GM23248 (cell line): ENCODE results near the gene CA5A. TPM values are rescaled to one million over a fixed set of nuclear protein-coding genes. Genes with fewer than 3 reads are reported as not detected.
"Not testable (repeated sequence)": the region's sequence is repeated elsewhere in the genome, so short reads cannot be mapped to it uniquely, and the experiment has no call there.

ENCODE experiments used
- DNase-seq: peaks from one replicate; pipeline ENCODE4 v3.0.0-alpha.2; 2015
- H2AFZ ChIP-seq: fragments of 200-600 bp; sonication (generic); 2 replicates; pipeline ENCODE4 v1.6.1; 2016; ENCODE audit warnings: antibody characterized with exemption
- H3F3A ChIP-seq: fragments of 200-600 bp; sonication (generic); 2 replicates; pipeline ENCODE4 v1.6.1; 2016; ENCODE audit warnings: mild to moderate bottlenecking, antibody characterized with exemption, mixed run types; ENCODE audit not compliant: insufficient read depth
- H3K27ac ChIP-seq: fragments of 200-600 bp; sonication (generic); 2 replicates; pipeline ENCODE4 v1.5.1; 2016; ENCODE audit warnings: mild to moderate bottlenecking
- H3K27me3 ChIP-seq: fragments of 200-600 bp; sonication (generic); replicated peaks from 2 replicates; pipeline ENCODE4 v1.6.1; 2016; ENCODE audit warnings: mild to moderate bottlenecking; ENCODE audit not compliant: insufficient read depth
- H3K36me3 ChIP-seq: fragments of 200-600 bp; sonication (generic); 2 replicates; pipeline ENCODE4 v1.6.1; 2016; ENCODE audit warnings: low read depth, mild to moderate bottlenecking
- H3K4me1 ChIP-seq: fragments of 200-600 bp; sonication (generic); 2 replicates; pipeline ENCODE4 v1.6.1; 2016; ENCODE audit warnings: mild to moderate bottlenecking; ENCODE audit not compliant: insufficient read depth
- H3K4me2 ChIP-seq: fragments of 200-600 bp; sonication (generic); one replicate; pipeline ENCODE4 v1.6.1; 2016; ENCODE audit warnings: mild to moderate bottlenecking; ENCODE audit not compliant: unreplicated experiment
- H3K4me3 ChIP-seq: fragments of 200-600 bp; sonication (generic); 2 replicates; pipeline ENCODE4 v1.5.1; 2016; ENCODE audit warnings: mild to moderate bottlenecking
- H3K79me2 ChIP-seq: fragments of 200-600 bp; sonication (generic); 2 replicates; pipeline ENCODE4 v1.6.1; 2016; ENCODE audit warnings: mild to moderate bottlenecking; ENCODE audit not compliant: insufficient read depth
- H3K9ac ChIP-seq: fragments of 200-600 bp; sonication (generic); 2 replicates; pipeline ENCODE4 v1.6.1; 2016; ENCODE audit warnings: mild to moderate bottlenecking
- H3K9me2 ChIP-seq: fragments of 200-600 bp; sonication (generic); 2 replicates; pipeline ENCODE4 v1.6.1; 2016; ENCODE audit warnings: mixed run types, mild to moderate bottlenecking, moderate library complexity; ENCODE audit not compliant: insufficient read depth
- H3K9me3 ChIP-seq: fragments of 200-600 bp; sonication (generic); one replicate; pipeline ENCODE4 v1.6.1; 2017; ENCODE audit warnings: low read depth
- H4K20me1 ChIP-seq: fragments of 200-600 bp; sonication (generic); 2 replicates; pipeline ENCODE4 v1.6.0; 2016; ENCODE audit not compliant: insufficient read depth
- EZH2 ChIP-seq: fragments of 200-600 bp; sonication (generic); IDR thresholded peaks from 2 replicates; pipeline ENCODE4 v1.6.1; 2018; ENCODE audit warnings: antibody characterized with exemption, mild to moderate bottlenecking; ENCODE audit not compliant: insufficient read depth, poor library complexity, severe bottlenecking
- EZH2phosphoT487 ChIP-seq: fragments of 200-600 bp; sonication (generic); IDR thresholded peaks from 2 replicates; pipeline ENCODE4 v1.6.1; 2018; ENCODE audit warnings: antibody characterized with exemption, moderate library complexity, mild to moderate bottlenecking, low read depth; ENCODE audit not compliant: insufficient read depth
- WGBS, 2 experiments: methylation state at CpG; one replicate each; pipeline ENCODE4 v1.1.6; 2015 to 2017; ENCODE audit warnings: low lambda C conversion rate in 2 of 2, low coverage in 1 of 2; ENCODE audit errors: missing lambda C conversion rate in 2 of 2; 5-methylcytosine and 5-hydroxymethylcytosine counted together
- in situ Hi-C: fragments of 300-500 bp; cut with MboI; formaldehyde crosslinking; loops from 2 replicates; pipeline ENCODE4 v1.15.0; 2020
- polyA plus RNA-seq: library from polyadenylated mRNA; unstranded; fragments of >200 nt; fragmentation: Nextera tagmentation; extraction: Ambion mirVana; gene quantifications from 2 replicates; pipeline ENCODE4 v1.2.1, GENCODE V29; 2016
- total RNA-seq: library from RNA; depleted of rRNA; stranded (reverse); fragments of >200 nt; shearing (Covaris generic); gene quantifications from 2 replicates; pipeline ENCODE4 v1.2.3, GENCODE V29; 2014

CA5A gene
- total and polyA plus RNA-seq, 2 experiments from 2014 or later, result not detected

GRCh38 chr16:87918338-87918737 lies 18.0 kb downstream of the CA5A start:
- Histone ChIP-seq H3K9ac (peak overlapping the region; percentile 90), H3K9me3 (no peaks in the 10 kb centered on the region), H3F3A (no peaks in the 10 kb centered on the region), H2AFZ (peak overlapping the region; percentile 98), H3K27me3 (no peaks in the 10 kb centered on the region), H3K27ac (peak overlapping the region; percentile 77), H3K79me2 (no peaks in the 10 kb centered on the region), H3K4me2 (peak overlapping the region; percentile 98), H3K4me3 (peak overlapping the region; percentile 68), H3K9me2 (no peaks in the 10 kb centered on the region), H3K36me3 (no peaks in the 10 kb centered on the region), H3K4me1 (peaks cover 10% of the 10 kb centered on the region), H4K20me1 (no peaks in the 10 kb centered on the region)
- WGBS, 2 experiments, result 2 to 3% methylated on average over 10 to 13 of the region's 13 CpGs
- in situ Hi-C loops, result no loop called here
- TF ChIP-seq EZH2phosphoT487, result no peak
- no peak for TF ChIP-seq EZH2
- DNase-seq, result peak; percentile 85

- no peak overlapping the region for H3K9ac ChIP-seq
- 72 to 73% methylated on average over 9 of the region's 9 CpGs for WGBS, 2 experiments
- in situ Hi-C loops, result no loop called here
Observed at GRCh38 chr16:87917503-87917902, 18.8 kb downstream of the CA5A start.

GRCh38 chr16:87914812-87915211 lies 21.5 kb downstream of the CA5A start:
- WGBS, 2 experiments, result 91 to 92% methylated on average over 19 to 25 of the region's 25 CpGs
- Histone ChIP-seq H3K4me2 (no peak overlapping the region), H3F3A (no peaks in the 10 kb centered on the region; the same call in 1 of the 2 replicates), H3K4me1 (peaks cover 19% of the 10 kb centered on the region), H3K9me3 (no peaks in the 10 kb centered on the region), H3K9me2 (no peaks in the 10 kb centered on the region), H3K4me3 (no peak overlapping the region), H3K36me3 (no peaks in the 10 kb centered on the region), H3K27ac (no peak overlapping the region), H2AFZ (no peak overlapping the region), H3K27me3 (no peaks in the 10 kb centered on the region), H3K9ac (no peak overlapping the region), H4K20me1 (no peaks in the 10 kb centered on the region), H3K79me2 (no peaks in the 10 kb centered on the region)
- no peak for DNase-seq
- TF ChIP-seq EZH2phosphoT487 (no peak), EZH2 (no peak)
- in situ Hi-C loops, result no loop called here

More at GRCh38 chr16:87917503-87917902, 18.8 kb downstream of the CA5A start:
- no peak overlapping the region for H2AFZ ChIP-seq
- no peaks in the 10 kb centered on the region for H3K9me2 ChIP-seq
- no peaks in the 10 kb centered on the region for H3F3A ChIP-seq
- no peak for TF ChIP-seq EZH2phosphoT487
- TF ChIP-seq EZH2, result no peak
- H3K36me3 ChIP-seq, result no peaks in the 10 kb centered on the region
- H3K9me3 ChIP-seq, result no peaks in the 10 kb centered on the region
- H3K4me3 ChIP-seq, result no peak overlapping the region
- no peak overlapping the region for H3K4me2 ChIP-seq
- H3K27ac ChIP-seq, result no peak overlapping the region
- peaks cover 10% of the 10 kb centered on the region for H3K4me1 ChIP-seq
- DNase-seq, result no peak
- H3K27me3 ChIP-seq, result no peaks in the 10 kb centered on the region
- H3K79me2 ChIP-seq, result no peaks in the 10 kb centered on the region
- H4K20me1 ChIP-seq, result no peaks in the 10 kb centered on the region

GRCh38 chr16:87914021-87914725 lies 22.2 kb downstream of the CA5A start:
- H3K27ac ChIP-seq, H4K20me1 ChIP-seq, H3F3A ChIP-seq, H3K9ac ChIP-seq, DNase-seq, H3K4me2 ChIP-seq, H3K36me3 ChIP-seq, H3K4me3 ChIP-seq, in situ Hi-C loops, H3K79me2 ChIP-seq, H3K9me3 ChIP-seq, H3K27me3 ChIP-seq, H2AFZ ChIP-seq, H3K9me2 ChIP-seq: not testable (repeated sequence)
- peaks cover 19% of the 10 kb centered on the region for H3K4me1 ChIP-seq
- 74 to 81% methylated on average over 20 to 27 of the region's 27 CpGs for WGBS, 2 experiments

- H3K79me2 ChIP-seq, H3K27me3 ChIP-seq, H2AFZ ChIP-seq, H3K27ac ChIP-seq, H3K9me3 ChIP-seq, H3K4me2 ChIP-seq, H3F3A ChIP-seq, H3K4me3 ChIP-seq, H3K9me2 ChIP-seq, H3K9ac ChIP-seq, DNase-seq, H3K4me1 ChIP-seq, H3K36me3 ChIP-seq, H4K20me1 ChIP-seq, in situ Hi-C loops: not testable (repeated sequence)
- 94 to 97% methylated on average over 18 of the region's 18 CpGs for WGBS, 2 experiments
Observed at GRCh38 chr16:87912691-87913090, 23.6 kb downstream of the CA5A start.

GRCh38 chr16:87911106-87911763 lies 25.1 kb downstream of the CA5A start:
- H3K36me3 ChIP-seq, in situ Hi-C loops, H3K4me3 ChIP-seq, H3K9me3 ChIP-seq, H3K9me2 ChIP-seq, H3K27me3 ChIP-seq, H3K79me2 ChIP-seq, H3K27ac ChIP-seq, H2AFZ ChIP-seq, H4K20me1 ChIP-seq, H3F3A ChIP-seq, H3K4me1 ChIP-seq: not testable (repeated sequence)
- peak; percentile 97 for DNase-seq
- H3K4me2 ChIP-seq, result peak overlapping the region; percentile 1
- peak overlapping the region; percentile 40 for H3K9ac ChIP-seq
- 4 to 7% methylated on average over 23 of the region's 23 CpGs for WGBS, 2 experiments
